SK-N-SH (cell line): ENCODE data around the gene C11orf58. TPM values are rescaled to one million over a fixed set of nuclear protein-coding genes. Genes with fewer than 3 reads are reported as not detected.

Experiments
- CTCF ChIA-PET: fragments of 300-600, 350-600 bp; formaldehyde crosslinking; extraction: SDS; loops from one replicate; lab custom pipeline; 2021; lab: Yijun Ruan, JAX
- POLR2A ChIA-PET: fragments of 350-600 bp; sonication (Branson Sonifier 250); formaldehyde crosslinking; extraction: SDS; loops from one replicate; lab custom pipeline; 2020; ENCODE audit warnings: antibody characterized with exemption, inconsistent platforms; lab: Yijun Ruan, JAX
- DNase-seq: peaks from one replicate; pipeline ENCODE4 v3.0.0; 2012
- H2AFZ ChIP-seq: fragments of 200-600 bp; sonication (generic); 2 replicates; pipeline ENCODE4 v1.8.1; 2016; ENCODE audit warnings: antibody characterized with exemption, mild to moderate bottlenecking, low read depth
- H3F3A ChIP-seq: fragments of 200-600 bp; sonication (generic); replicated peaks from 2 replicates; pipeline ENCODE3; 2016; ENCODE audit warnings: antibody characterized with exemption, mild to moderate bottlenecking; ENCODE audit not compliant: insufficient read depth
- H3K27ac ChIP-seq, 2 experiments: fragments of 200-500 bp in 1 of 2; fragments of 200-600 bp in 1 of 2; sonication (Bioruptor generic) in 1 of 2; sonication (generic), shearing (Covaris generic) in 1 of 2; 2 replicates each; pipeline versions ENCODE4 v1.5.1 to v1.6.1; 2014 to 2016; ENCODE audit warnings: low read depth in 2 of 2, inconsistent platforms in 1 of 2, low read length in 1 of 2, mild to moderate bottlenecking in 1 of 2, mixed read lengths in 1 of 2
- H3K27me3 ChIP-seq: fragments of 200-600 bp; sonication (generic), shearing (Covaris generic); 2 replicates; pipeline ENCODE4 v1.6.1; 2016; ENCODE audit warnings: mixed run types; ENCODE audit not compliant: insufficient read depth
- H3K36me3 ChIP-seq, 2 experiments: fragments of 200-500 bp in 1 of 2; fragments of 200-600 bp in 1 of 2; sonication (Bioruptor generic) in 1 of 2; sonication (generic) in 1 of 2; replicated peaks in 1 of 2; 2 replicates each; pipeline versions ENCODE3 to v1.5.1; 2014 to 2016; ENCODE audit warnings: low read length in 1 of 2, mild to moderate bottlenecking in 1 of 2; ENCODE audit not compliant: insufficient read depth in 2 of 2, control insufficient read depth in 1 of 2
- H3K4me1 ChIP-seq, 2 experiments: fragments of 200-500 bp in 1 of 2; fragments of 200-600 bp in 1 of 2; sonication (Bioruptor generic) in 1 of 2; sonication (generic), shearing (Covaris generic) in 1 of 2; 2 replicates each; pipeline versions ENCODE4 v1.5.1 to v1.6.1; 2014 to 2016; ENCODE audit warnings: low read depth in 1 of 2, low read length in 1 of 2, mixed run types in 1 of 2; ENCODE audit not compliant: insufficient read depth in 2 of 2, control insufficient read depth in 1 of 2
- H3K4me2 ChIP-seq: fragments of 200-600 bp; sonication (generic), shearing (Covaris generic); 2 replicates; pipeline ENCODE4 v1.6.1; 2017; ENCODE audit warnings: mixed run types
- H3K4me3 ChIP-seq, 2 experiments: fragments of 200-500 bp in 1 of 2; fragments of 200-600 bp in 1 of 2; sonication (Bioruptor generic) in 1 of 2; sonication (generic), shearing (Covaris generic) in 1 of 2; 2 replicates each; pipeline versions ENCODE4 v1.5.1 to v1.8.1; 2014 to 2016; ENCODE audit warnings: low read depth in 2 of 2, inconsistent platforms in 1 of 2, low read length in 1 of 2, mild to moderate bottlenecking in 1 of 2, mixed read lengths in 1 of 2, moderate library complexity in 1 of 2
- H3K79me2 ChIP-seq: fragments of 200-600 bp; sonication (generic); 2 replicates; pipeline ENCODE4 v1.8.1; 2017; ENCODE audit warnings: mild to moderate bottlenecking; ENCODE audit not compliant: insufficient read depth
- H3K9ac ChIP-seq: fragments of 200-600 bp; sonication (generic); 2 replicates; pipeline ENCODE4 v1.6.1; 2017; ENCODE audit warnings: mixed run types
- H3K9me2 ChIP-seq: fragments of 200-600 bp; sonication (generic); 2 replicates; pipeline ENCODE4 v1.6.1; 2017; ENCODE audit warnings: mixed run types
- H3K9me3 ChIP-seq: fragments of 200-600 bp; sonication (generic); 2 replicates; pipeline ENCODE4 v1.6.1; 2017; ENCODE audit warnings: mixed run types, mild to moderate bottlenecking, moderate library complexity
- H4K20me1 ChIP-seq: fragments of 200-600 bp; sonication (generic); 2 replicates; pipeline ENCODE4 v1.6.1; 2017; ENCODE audit warnings: mild to moderate bottlenecking, mixed run types; ENCODE audit not compliant: insufficient read depth
- CHD2 ChIP-seq: fragments of 150-350 bp; IDR thresholded peaks from 2 replicates; pipeline ENCODE4 v1.6.1; 2018; ENCODE audit warnings: low read length; ENCODE audit not compliant: partially characterized antibody
- ELF1 ChIP-seq: IDR thresholded peaks from 2 replicates; pipeline ENCODE4 v1.4.0; 2012
- FOXM1 ChIP-seq: IDR thresholded peaks from 2 replicates; pipeline ENCODE4 v1.4.0; 2012; ENCODE audit warnings: low read depth, mild to moderate bottlenecking
- IRF3 ChIP-seq: fragments of 150-350 bp; IDR thresholded peaks from 2 replicates; pipeline ENCODE4 v1.6.1; 2016; ENCODE audit warnings: mild to moderate bottlenecking, low read depth, low read length
- JUND ChIP-seq: IDR thresholded peaks from 2 replicates; pipeline ENCODE4 v1.4.0; 2012
- MAX ChIP-seq: IDR thresholded peaks from 2 replicates; pipeline ENCODE4 v1.4.0; 2012; ENCODE audit warnings: low read depth
- MXI1 ChIP-seq: IDR thresholded peaks from 2 replicates; pipeline ENCODE4 v1.6.1; 2012; ENCODE audit warnings: mild to moderate bottlenecking, low read depth, low read length, improper control_type of control experiment
- NFIC ChIP-seq: IDR thresholded peaks from 2 replicates; pipeline ENCODE4 v1.4.0; 2012; ENCODE audit warnings: borderline replicate concordance
- RAD21 ChIP-seq: IDR thresholded peaks from 2 replicates; pipeline ENCODE4 v1.6.1; 2012; ENCODE audit warnings: mild to moderate bottlenecking, low read length
- RCOR1 ChIP-seq: fragments of 150-350 bp; IDR thresholded peaks from 2 replicates; pipeline ENCODE4 v1.6.1; 2017; ENCODE audit warnings: antibody characterized with exemption, low read length
- RFX5 ChIP-seq: IDR thresholded peaks from 2 replicates; pipeline ENCODE4 v1.6.1; 2012; ENCODE audit warnings: mild to moderate bottlenecking, improper control_type of control experiment, low read length
- SMC3 ChIP-seq: IDR thresholded peaks from 2 replicates; pipeline ENCODE4 v1.6.1; 2012; ENCODE audit warnings: low read depth, low read length, improper control_type of control experiment
- TAF1 ChIP-seq: IDR thresholded peaks from 2 replicates; pipeline ENCODE4 v1.6.1; 2012; ENCODE audit warnings: low read depth, mild to moderate bottlenecking, low read length, moderate library complexity, borderline replicate concordance
- TCF12 ChIP-seq: IDR thresholded peaks from 2 replicates; pipeline ENCODE4 v1.4.0; 2012
- USF1 ChIP-seq: IDR thresholded peaks from 2 replicates; pipeline ENCODE4 v1.4.0; 2012; ENCODE audit warnings: low read depth, borderline replicate concordance
- USF2 ChIP-seq: fragments of 150-350 bp; IDR thresholded peaks from 2 replicates; pipeline ENCODE4 v1.6.1; 2017; ENCODE audit warnings: antibody characterized with exemption, low read length, low read depth, borderline replicate concordance
- ZBTB33 ChIP-seq: IDR thresholded peaks from 2 replicates; pipeline ENCODE4 v1.4.0; 2012; ENCODE audit warnings: low read depth, borderline replicate concordance
- WGBS: methylation state at CpG from one replicate; pipeline ENCODE4 v1.1.6; 2017; ENCODE audit warnings: low lambda C conversion rate; 5-methylcytosine and 5-hydroxymethylcytosine counted together
- polyA plus RNA-seq, 3 experiments: library from polyadenylated mRNA; depleted of rRNA; stranded (reverse); fragments of >200 nt; gene quantifications; 2 replicates each; pipeline ENCODE4 v1.2.3, GENCODE V29; 2012

Gene C11orf58
- polyA plus RNA-seq, 1 of the 3 experiments (the other 2 are of a cell fraction): 150 TPM

GRCh38 chr11:16703795-16704194 is 34.7 kb upstream of the C11orf58 start (continued):
- TF ChIP-seq IRF3 (no peak), JUND (no peak), RFX5 (no peak)

GRCh38 chr11:16713594-16713993 is 24.9 kb upstream of the C11orf58 start:
- Histone ChIP-seq H3K9me2 (no peaks in the 10 kb centered on the region), H3K4me3 (no peak overlapping the region), H4K20me1 (no peaks in the 10 kb centered on the region), H3K27me3 (no peaks in the 10 kb centered on the region), H3K9ac (no peak overlapping the region), H3K79me2 (no peaks in the 10 kb centered on the region), H3K27ac (no peak overlapping the region), H3K4me2 (no peak overlapping the region), H3F3A (no peaks in the 10 kb centered on the region), H3K9me3 (no peaks in the 10 kb centered on the region), H3K4me1 (no peaks in the 10 kb centered on the region), H3K36me3 (no peaks in the 10 kb centered on the region), H2AFZ (no peak overlapping the region)
- CTCF ChIA-PET: interaction anchor here (0.9 kb wide), 1 partner anchor 107 kb away, joined by 3 read pairs; no protein-coding TSS in a partner anchor
- DNase-seq: no peak
- POLR2A ChIA-PET: no interaction called here
- 19% methylated on average over 1 of the region's 1 CpG for WGBS
- TF ChIP-seq TCF12 (no peak), USF2 (no peak)

- no peaks in the 10 kb centered on the region for H3K4me1 ChIP-seq
- POLR2A ChIA-PET: no interaction called here
- TF ChIP-seq MXI1 (no peak), CHD2 (no peak), TAF1 (no peak), FOXM1 (no peak), NFIC (no peak), MAX (no peak), RCOR1 (no peak), ZBTB33 (no peak), USF2 (no peak), RAD21 (no peak), USF1 (no peak), ELF1 (no peak), SMC3 (no peak)
Observed at GRCh38 chr11:16722581-16723344, 15.7 kb upstream of the C11orf58 start.

More at GRCh38 chr11:16722581-16723344, 15.7 kb upstream of the C11orf58 start:
- Histone ChIP-seq H3K36me3 (no peaks in the 10 kb centered on the region), H3K9me2 (no peaks in the 10 kb centered on the region), H2AFZ (no peak overlapping the region), H3K79me2 (no peaks in the 10 kb centered on the region), H3K4me2 (no peak overlapping the region), H3K27ac (no peak overlapping the region), H4K20me1 (no peaks in the 10 kb centered on the region), H3K27me3 (no peaks in the 10 kb centered on the region), H3K9ac (no peak overlapping the region), H3K9me3 (no peaks in the 10 kb centered on the region), H3F3A (no peaks in the 10 kb centered on the region), H3K4me3 (no peak overlapping the region)
- CTCF ChIA-PET: no interaction called here
- no peak for DNase-seq
- WGBS: 49% methylated on average over 3 of the region's 3 CpGs
